WERI-Rb-1 (cell line): Measurements from ENCODE around the gene SETBP1.

ENCODE experiments used
- DNase-seq: peaks from one replicate; pipeline ENCODE4 v3.0.0-alpha.2; 2020
- H3K27ac ChIP-seq: fragments of 250-450 bp; sonication (Bioruptor Pico); 2 replicates; pipeline ENCODE4 v1.5.1; 2020; ENCODE audit warnings: mild to moderate bottlenecking, moderate library complexity
- H3K27me3 ChIP-seq: fragments of 250-450 bp; sonication (Bioruptor Pico); 2 replicates; pipeline ENCODE4 v1.5.1; 2021; ENCODE audit warnings: mild to moderate bottlenecking, low read depth, moderate library complexity; ENCODE audit not compliant: insufficient read depth, severe bottlenecking
- H3K36me3 ChIP-seq: fragments of 250-450 bp; sonication (Bioruptor Pico); 2 replicates; pipeline ENCODE4 v1.5.1; 2020; ENCODE audit warnings: mild to moderate bottlenecking, moderate library complexity
- H3K4me3 ChIP-seq: 2 replicates; pipeline ENCODE4 v1.5.1; 2011; ENCODE audit warnings: low read depth, mild to moderate bottlenecking, control low read depth, low read length
- H3K9me3 ChIP-seq: fragments of 250-450 bp; sonication (Bioruptor Pico); 2 replicates; pipeline ENCODE4 v1.5.1; 2021; ENCODE audit warnings: mild to moderate bottlenecking, moderate library complexity; ENCODE audit not compliant: severe bottlenecking
- CTCF ChIP-seq: IDR thresholded peaks from 2 replicates; pipeline ENCODE4 v1.5.1; 2011; ENCODE audit warnings: low read depth, mild to moderate bottlenecking, control low read depth, inconsistent platforms, low read length

SETBP1 gene

GRCh38 chr18:44731530-44732237 is 51.0 kb downstream of the SETBP1 start:
- Histone ChIP-seq H3K4me3 (no peak overlapping the region), H3K9me3 (no peaks in the 10 kb centered on the region), H3K36me3 (no peaks in the 10 kb centered on the region), H3K27ac (no peak overlapping the region), H3K27me3 (no peaks in the 10 kb centered on the region)
- no peak for DNase-seq
- TF ChIP-seq CTCF: no peak

DNA sequence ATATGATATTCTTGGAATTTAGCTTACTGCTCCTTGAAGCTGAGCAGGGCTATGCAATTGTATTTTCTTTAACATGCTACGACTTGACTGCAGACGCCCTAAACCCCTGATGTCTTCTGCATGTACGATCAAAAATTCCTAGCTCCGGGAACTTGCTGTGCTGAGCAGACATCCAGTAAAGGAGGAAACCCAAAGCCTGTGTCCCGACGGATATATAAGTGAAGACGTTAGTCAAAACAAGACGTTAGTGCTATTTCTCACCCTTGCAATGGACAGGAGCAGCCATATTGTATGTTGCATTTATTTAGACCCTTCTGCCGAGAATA is 51.5 kb downstream of the SETBP1 start:
- TF ChIP-seq CTCF: no peak
- no peak overlapping the region for H3K27ac ChIP-seq
- H3K4me3 ChIP-seq: no peak overlapping the region

DNA sequence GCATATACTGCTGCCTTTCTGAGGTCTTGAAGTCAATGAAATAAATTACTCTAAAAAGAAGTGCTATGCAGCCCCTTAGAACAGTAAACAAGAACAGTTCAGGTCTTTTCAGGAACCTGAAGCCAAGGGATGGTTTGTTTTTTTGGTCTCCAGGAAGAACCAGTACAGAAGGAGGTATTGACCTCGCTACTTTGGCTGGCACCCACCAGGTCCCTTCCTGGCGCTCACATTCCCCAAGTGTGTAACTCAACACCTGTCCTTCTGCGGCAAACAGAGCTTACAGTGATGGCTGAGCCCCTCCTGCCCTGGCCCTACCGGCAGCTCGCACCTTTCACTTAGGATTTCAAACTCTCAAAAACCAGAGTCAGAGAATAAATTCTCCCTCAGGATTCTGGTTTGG is 51.9 kb downstream of the SETBP1 start:
- no peak for DNase-seq
- H3K4me3 ChIP-seq: no peak overlapping the region
- H3K27me3 ChIP-seq: no peaks in the 10 kb centered on the region
- no peaks in the 10 kb centered on the region for H3K36me3 ChIP-seq
- no peaks in the 10 kb centered on the region for H3K9me3 ChIP-seq
- no peak for TF ChIP-seq CTCF
- H3K27ac ChIP-seq: no peak overlapping the region

More for the DNA sequence above, 51.5 kb downstream of the SETBP1 start:
- Histone ChIP-seq H3K9me3 (no peaks in the 10 kb centered on the region), H3K36me3 (no peaks in the 10 kb centered on the region), H3K27me3 (no peaks in the 10 kb centered on the region)
- DNase-seq: no peak

GRCh38 chr18:44733069-44733753 is 52.5 kb downstream of the SETBP1 start:
- Histone ChIP-seq H3K27me3 (no peaks in the 10 kb centered on the region), H3K27ac (no peak overlapping the region), H3K4me3 (no peak overlapping the region), H3K9me3 (no peaks in the 10 kb centered on the region), H3K36me3 (no peaks in the 10 kb centered on the region)
- no peak for DNase-seq
- TF ChIP-seq CTCF: no peak

DNA sequence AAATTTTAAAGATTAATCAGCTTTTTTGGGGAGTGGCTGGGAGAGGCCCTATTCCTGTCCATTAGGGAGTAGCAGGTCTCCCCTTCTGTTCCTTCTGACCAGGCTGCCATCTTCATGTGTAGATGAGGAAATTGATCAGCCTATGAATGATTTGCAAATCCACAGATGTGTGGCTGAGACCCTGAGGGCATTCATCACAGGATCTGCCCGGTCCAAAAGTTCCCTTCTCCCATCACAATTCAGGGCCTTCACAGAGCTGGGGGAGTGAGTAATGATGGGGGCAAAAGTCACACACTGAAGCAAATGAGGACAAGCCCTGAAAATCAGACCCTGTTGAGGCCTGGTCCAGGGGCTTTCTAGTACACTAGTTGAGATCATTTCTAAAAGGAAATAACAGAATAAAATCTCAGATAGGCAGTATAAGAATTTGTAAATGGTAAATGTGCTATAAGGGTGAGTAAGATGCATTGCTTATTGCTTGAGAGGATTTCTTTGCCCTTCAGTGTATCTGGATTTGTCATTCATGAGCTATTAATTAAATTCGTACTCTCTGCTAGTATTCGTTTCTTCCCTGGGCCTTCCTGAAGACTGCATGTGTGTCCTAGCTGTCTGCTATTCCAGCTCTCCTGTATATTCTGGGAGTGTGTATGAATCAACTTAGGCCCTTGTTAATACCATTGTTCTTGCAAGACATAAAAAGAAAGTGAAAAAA is 53.2 kb downstream of the SETBP1 start:
- H3K27ac ChIP-seq: no peak overlapping the region

More for the DNA sequence above, 53.2 kb downstream of the SETBP1 start:
- no peak for DNase-seq
- no peaks in the 10 kb centered on the region for H3K36me3 ChIP-seq
- H3K9me3 ChIP-seq: no peaks in the 10 kb centered on the region
- no peak for TF ChIP-seq CTCF
- no peak overlapping the region for H3K4me3 ChIP-seq
- no peaks in the 10 kb centered on the region for H3K27me3 ChIP-seq
